VCaP (cell line): Measurements from ENCODE around the gene JAM3.
A peak's percentile ranks its signal among the peaks of the same experiment; 100 is the strongest.

Experiments used
- H3K27ac ChIP-seq: fragments of 450-650 bp; 2 replicates; pipeline ENCODE4 v1.5.1; 2017
- CTCF ChIP-seq: fragments of 450-650 bp; conservative IDR thresholded peaks from 2 replicates; pipeline ENCODE4 v1.5.1; 2017; ENCODE audit warnings: mild to moderate bottlenecking, moderate library complexity

Gene JAM3

GRCh38 chr11:134040386-134041302 is 28.2 kb upstream of the JAM3 start:
- no peak overlapping the region for H3K27ac ChIP-seq
- no peak for TF ChIP-seq CTCF

- TF ChIP-seq CTCF: no peak
- no peak overlapping the region for H3K27ac ChIP-seq
Observed at GRCh38 chr11:134041349-134041748, 27.5 kb upstream of the JAM3 start.

- no peak for TF ChIP-seq CTCF
- H3K27ac ChIP-seq: no peak overlapping the region
Observed at GRCh38 chr11:134041791-134042696, 26.8 kb upstream of the JAM3 start.

GRCh38 chr11:134043821-134044420 is 25.0 kb upstream of the JAM3 start:
- no peak overlapping the region for H3K27ac ChIP-seq
- no peak for TF ChIP-seq CTCF

- no peak for TF ChIP-seq CTCF
- peak overlapping the region; percentile 34; the same call in 1 of the 2 replicates for H3K27ac ChIP-seq
Observed at GRCh38 chr11:134044514-134045284, 24.2 kb upstream of the JAM3 start.

- peak; percentile 93 for TF ChIP-seq CTCF
Observed at GRCh38 chr11:134045799-134046635, 22.9 kb upstream of the JAM3 start.

More at GRCh38 chr11:134045799-134046635, 22.9 kb upstream of the JAM3 start:
- peak overlapping the region; percentile 34; the same call in 1 of the 2 replicates for H3K27ac ChIP-seq
